ENCODE data around the gene ARHGEF37. TPM values are rescaled to one million over a fixed set of nuclear protein-coding genes. Genes with fewer than 3 reads are reported as not detected.

Gene ARHGEF37
- total RNA-seq, 1 donor from 2014 or later = 0.70 TPM

DNA sequence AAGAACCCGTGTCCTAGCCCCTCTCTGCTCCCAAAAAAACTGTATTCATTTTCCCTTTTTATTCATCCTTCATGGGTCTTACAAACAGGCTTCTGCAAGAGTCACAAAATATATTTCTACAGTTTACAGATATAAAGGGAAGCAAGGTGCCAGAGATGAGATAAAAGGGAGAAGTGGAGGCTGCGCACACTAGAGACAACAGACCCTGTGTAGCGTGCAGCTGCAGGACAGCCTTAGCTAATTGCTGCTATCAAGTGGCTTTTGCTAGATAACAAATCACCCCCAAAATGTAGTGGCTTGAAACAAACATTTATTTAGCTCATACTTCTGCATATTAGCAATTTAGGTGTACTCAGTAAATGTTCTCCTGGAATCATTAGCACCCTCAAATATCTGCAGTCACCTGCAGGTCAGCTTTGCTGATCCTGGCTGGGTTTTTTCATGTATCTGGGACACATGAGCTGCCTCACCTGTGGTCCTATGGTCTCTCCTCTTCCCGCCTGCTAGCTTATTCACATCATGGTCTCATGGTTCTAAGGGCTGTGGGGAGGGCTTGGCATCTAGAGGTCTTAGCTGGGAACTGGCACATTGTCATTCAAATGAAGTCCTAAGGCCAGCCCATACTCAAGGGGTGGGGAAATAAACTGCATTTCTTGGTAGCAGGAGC is 29.4 kb downstream of the ARHGEF37 start:
- intact Hi-C loops (cut with micrococcal nuclease) = no loop called here
- Mint-ChIP-seq H3K4me3 (no peak overlapping the region), H3K27ac (no peak overlapping the region), H3K4me1 (ENCODE audit: low read depth) (peaks cover 16% of the 10 kb centered on the region), H3K27me3 (ENCODE audit: insufficient read depth) (peaks cover 2% of the 10 kb centered on the region), H3K9me3 (no peaks in the 10 kb centered on the region), H3K36me3 (ENCODE audit: low read depth) (peaks cover 2% of the 10 kb centered on the region)
- no peak for DNase-seq (ENCODE audit: low spot score)

DNA sequence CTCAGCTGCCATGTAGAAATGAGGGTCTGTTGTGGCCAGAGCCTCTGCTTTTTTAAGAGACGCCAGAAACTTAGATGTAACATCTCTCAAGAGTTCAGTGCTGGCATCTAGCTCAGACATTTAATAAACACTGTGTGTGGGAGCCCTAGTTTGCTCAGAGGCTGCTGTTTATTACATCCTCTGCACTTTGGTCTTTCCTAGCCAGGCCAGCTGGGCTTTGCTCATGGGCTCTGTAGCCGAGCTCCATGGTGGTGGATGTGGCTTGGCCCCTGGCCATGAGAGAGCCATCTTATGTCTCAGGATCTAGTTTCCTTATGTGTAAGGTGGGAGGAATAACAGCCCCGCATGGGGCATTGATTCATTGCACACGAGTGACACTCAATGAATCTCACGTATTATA is 30.0 kb downstream of the ARHGEF37 start:
- peaks cover 2% of the 10 kb centered on the region for H3K36me3 Mint-ChIP-seq (ENCODE audit: low read depth)
- intact Hi-C loops (cut with micrococcal nuclease) = no loop called here
- no peaks in the 10 kb centered on the region for H3K9me3 Mint-ChIP-seq
- H3K27me3 Mint-ChIP-seq (ENCODE audit: insufficient read depth) = peaks cover 2% of the 10 kb centered on the region
- H3K4me3 Mint-ChIP-seq = no peak overlapping the region
- no peak overlapping the region for H3K27ac Mint-ChIP-seq
- H3K4me1 Mint-ChIP-seq (ENCODE audit: low read depth) = peaks cover 16% of the 10 kb centered on the region
- DNase-seq (ENCODE audit: low spot score) = no peak

DNA sequence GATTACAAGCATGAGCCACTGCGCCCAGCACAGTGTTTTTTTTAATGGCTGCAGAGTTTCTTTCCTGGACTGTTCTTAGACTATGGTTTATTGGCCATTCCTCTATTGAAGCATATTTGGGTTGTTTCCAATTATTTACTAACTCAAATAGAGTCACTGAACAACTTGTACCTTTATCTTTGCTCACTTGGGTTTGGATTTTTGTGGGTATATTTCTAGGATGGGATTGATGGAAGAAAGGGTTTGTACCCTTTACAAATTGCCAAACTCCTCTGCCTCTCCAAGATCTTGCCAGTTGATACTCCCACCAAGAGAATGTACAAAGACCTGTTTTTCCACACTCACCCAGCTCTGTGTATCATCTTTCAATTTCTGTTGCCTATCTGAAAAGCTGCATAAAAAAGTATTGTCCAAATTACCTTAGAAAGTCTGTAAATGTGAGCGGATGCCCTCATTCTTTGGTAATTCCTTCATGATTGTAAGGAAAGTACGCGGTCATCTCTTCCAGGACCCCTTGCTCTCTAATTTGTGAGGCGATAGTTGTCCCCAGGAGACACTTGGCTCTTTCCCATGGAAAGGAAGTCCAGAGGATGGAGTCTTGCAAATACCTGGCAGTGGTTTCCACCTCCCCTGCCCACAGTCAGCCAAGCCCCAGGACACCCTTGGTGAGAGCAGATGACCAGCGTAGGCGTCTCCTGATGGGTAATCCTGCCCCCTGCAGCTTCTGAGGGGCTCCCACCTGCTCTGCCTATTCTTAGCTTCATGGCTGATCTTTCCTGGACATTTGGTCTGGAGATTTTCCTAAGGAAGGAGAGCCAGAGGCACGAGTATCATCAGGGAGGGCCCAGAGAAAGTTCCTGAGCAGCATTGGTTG is 33.0 kb downstream of the ARHGEF37 start:
- intact Hi-C loops (cut with micrococcal nuclease) = no loop called here
- Mint-ChIP-seq H3K9me3 (no peaks in the 10 kb centered on the region), H3K36me3 (ENCODE audit: low read depth) (peaks cover 2% of the 10 kb centered on the region), H3K27ac (no peak overlapping the region), H3K4me1 (ENCODE audit: low read depth) (peaks cover 25% of the 10 kb centered on the region), H3K27me3 (ENCODE audit: insufficient read depth) (peaks cover 2% of the 10 kb centered on the region), H3K4me3 (no peak overlapping the region)
- no peak for DNase-seq (ENCODE audit: low spot score)

- intact Hi-C loops (cut with micrococcal nuclease) = loop anchor here (5.0 kb wide), 1 partner anchor 99 kb away; no protein-coding TSS in a partner anchor
These were observed 34.7 kb downstream of the ARHGEF37 start for GRCh38 chr5:149615976-149616375.

DNA sequence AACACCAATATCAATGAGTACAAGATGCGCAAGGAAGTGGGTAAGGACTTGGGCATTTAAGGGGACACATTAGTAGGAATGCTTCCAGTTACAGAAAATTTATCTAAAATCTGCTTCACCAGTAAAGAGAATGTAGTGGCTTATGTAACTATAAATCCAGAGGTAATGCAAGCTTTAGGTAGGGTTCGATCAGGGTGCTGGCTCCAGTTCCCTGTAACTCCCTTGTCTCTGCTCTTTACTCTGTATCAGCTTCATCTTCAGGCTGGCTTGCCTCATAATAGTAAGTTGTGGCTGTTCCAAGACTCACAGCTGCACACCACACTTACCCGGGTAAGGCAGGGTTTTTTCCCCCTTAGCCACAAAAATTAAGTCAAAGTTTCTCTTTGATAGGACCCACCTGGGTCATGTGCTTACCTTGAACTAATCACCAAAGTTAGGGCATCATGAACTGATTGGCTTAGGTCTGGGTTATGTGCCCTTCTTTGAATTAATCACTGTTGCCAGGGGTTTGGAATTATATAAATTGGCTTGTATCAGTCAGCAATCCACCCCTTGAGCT is 35.5 kb downstream of the ARHGEF37 start:
- H3K9me3 Mint-ChIP-seq = no peaks in the 10 kb centered on the region
- no peak for DNase-seq (ENCODE audit: low spot score)
- no peak overlapping the region for H3K27ac Mint-ChIP-seq
- no peak overlapping the region for H3K4me3 Mint-ChIP-seq
- peaks cover 2% of the 10 kb centered on the region for H3K27me3 Mint-ChIP-seq (ENCODE audit: insufficient read depth)
- peaks cover 25% of the 10 kb centered on the region for H3K4me1 Mint-ChIP-seq (ENCODE audit: low read depth)
- H3K36me3 Mint-ChIP-seq (ENCODE audit: low read depth) = no peaks in the 10 kb centered on the region
- intact Hi-C loops (cut with micrococcal nuclease) = loop anchor here (5.0 kb wide), 1 partner anchor 100 kb away; no protein-coding TSS in a partner anchor

More at GRCh38 chr5:149615976-149616375, 34.7 kb downstream of the ARHGEF37 start:
- Mint-ChIP-seq H3K4me1 (ENCODE audit: low read depth) (peaks cover 25% of the 10 kb centered on the region), H3K36me3 (ENCODE audit: low read depth) (no peaks in the 10 kb centered on the region), H3K4me3 (no peak overlapping the region), H3K9me3 (no peaks in the 10 kb centered on the region), H3K27me3 (ENCODE audit: insufficient read depth) (peaks cover 2% of the 10 kb centered on the region), H3K27ac (no peak overlapping the region)
- no peak for DNase-seq (ENCODE audit: low spot score)

DNA sequence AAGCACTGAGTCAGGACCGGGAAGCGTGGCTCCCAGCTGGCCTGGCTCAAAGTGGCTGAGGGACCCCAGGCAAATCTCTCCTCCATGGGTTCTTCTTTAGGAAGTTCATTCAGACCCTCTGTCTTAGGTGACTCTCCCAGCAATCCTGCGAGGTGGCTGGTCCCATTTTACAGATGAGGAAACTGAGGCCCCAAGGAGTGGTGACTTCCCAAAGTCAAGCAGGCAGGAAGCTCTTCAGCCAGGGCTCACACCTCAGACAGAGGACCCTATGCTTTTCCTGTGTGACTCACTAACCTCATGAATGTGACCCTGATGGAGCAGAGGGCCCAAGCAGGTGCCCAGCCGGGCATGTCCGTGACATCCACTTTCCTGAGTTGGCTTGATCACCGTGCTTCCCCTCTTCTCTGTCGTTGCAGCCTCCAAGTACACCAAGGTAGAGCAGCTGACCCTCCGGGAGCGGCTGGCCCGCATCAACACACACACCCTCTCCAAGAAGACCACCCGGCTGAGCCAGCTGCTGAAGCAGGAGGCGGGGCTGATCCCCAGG is 36.5 kb downstream of the ARHGEF37 start:
- Mint-ChIP-seq H3K27ac (no peak overlapping the region), H3K4me1 (ENCODE audit: low read depth) (peaks cover 25% of the 10 kb centered on the region), H3K27me3 (ENCODE audit: insufficient read depth) (peaks cover 2% of the 10 kb centered on the region), H3K4me3 (no peak overlapping the region), H3K9me3 (no peaks in the 10 kb centered on the region), H3K36me3 (ENCODE audit: low read depth) (no peaks in the 10 kb centered on the region)
- no peak for DNase-seq (ENCODE audit: low spot score)
- intact Hi-C loops (cut with micrococcal nuclease) = loop anchor here (2.0 to 5.0 kb wide), 2 partner anchors 101 to 175 kb away; no protein-coding TSS in a partner anchor

DNA sequence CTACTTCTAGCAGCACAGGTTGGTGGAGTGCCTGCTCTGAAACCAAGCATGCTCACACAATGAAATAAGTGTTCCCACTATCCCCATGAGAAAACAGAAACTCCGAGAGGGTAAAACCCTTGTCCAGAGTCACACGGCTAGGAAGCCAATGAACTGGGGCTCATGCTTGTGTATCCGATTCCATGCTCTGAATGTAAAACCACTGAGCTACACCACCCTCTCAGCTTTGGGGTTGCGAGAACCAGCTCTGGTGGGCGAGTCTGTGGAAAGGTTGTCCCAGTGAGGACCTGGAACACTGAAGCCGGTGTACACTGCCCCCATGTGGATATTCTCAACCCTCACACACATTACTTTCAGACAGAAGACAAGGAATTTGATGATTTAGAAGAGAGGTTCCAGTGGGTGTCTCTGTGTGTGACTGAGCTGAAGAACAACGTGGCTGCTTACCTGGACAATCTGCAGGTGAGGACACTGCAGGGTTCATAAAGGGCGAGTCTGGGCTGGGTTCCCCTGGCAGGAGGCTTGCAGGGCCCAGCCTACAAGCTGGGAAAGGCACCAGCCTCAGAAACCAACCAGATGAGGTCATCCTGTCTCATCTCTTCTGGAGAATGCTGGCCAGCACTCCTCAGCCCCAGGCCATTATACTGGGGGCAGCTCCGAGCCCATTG is 37.4 kb downstream of the ARHGEF37 start:
- no peaks in the 10 kb centered on the region for H3K27me3 Mint-ChIP-seq (ENCODE audit: insufficient read depth)
- H3K9me3 Mint-ChIP-seq = no peaks in the 10 kb centered on the region
- H3K36me3 Mint-ChIP-seq (ENCODE audit: low read depth) = no peaks in the 10 kb centered on the region
- no peak overlapping the region for H3K27ac Mint-ChIP-seq
- H3K4me1 Mint-ChIP-seq (ENCODE audit: low read depth) = peaks cover 25% of the 10 kb centered on the region
- intact Hi-C loops (cut with micrococcal nuclease) = loop anchor here (2.0 to 5.0 kb wide), 2 partner anchors 101 to 176 kb away; no protein-coding TSS in a partner anchor
- DNase-seq (ENCODE audit: low spot score) = no peak
- H3K4me3 Mint-ChIP-seq = no peak overlapping the region

DNA sequence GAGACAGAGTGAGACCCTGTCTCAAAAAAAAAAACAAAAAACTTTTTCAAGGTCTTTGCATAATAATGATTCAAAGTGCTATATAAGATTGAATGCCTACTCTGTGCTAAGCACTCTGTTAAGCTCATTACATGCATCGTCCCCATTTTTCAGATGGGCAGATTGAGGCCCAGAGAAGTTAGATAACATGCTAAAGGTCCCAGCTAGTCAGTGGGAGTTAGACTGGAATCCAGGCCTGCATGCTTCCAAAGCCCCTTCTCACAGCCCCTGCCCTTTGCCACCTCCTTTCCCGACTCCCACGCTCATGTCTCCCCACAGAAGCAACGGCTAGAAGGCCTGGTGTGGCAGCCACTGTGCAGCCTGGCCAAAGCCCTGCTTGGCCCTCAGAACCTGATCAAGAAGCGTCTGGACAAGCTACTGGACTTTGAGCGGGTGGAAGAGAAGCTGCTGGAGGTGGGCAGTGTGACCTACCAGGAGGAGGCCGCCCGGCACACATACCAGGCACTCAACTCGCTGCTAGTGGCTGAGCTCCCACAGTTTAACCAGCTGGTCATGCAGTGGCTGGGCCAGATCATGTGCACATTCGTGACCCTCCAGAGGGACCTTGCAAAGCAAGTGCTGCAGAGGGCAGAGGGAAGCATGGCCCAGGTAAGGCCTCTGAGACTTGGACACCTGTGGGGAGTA is 40.3 kb downstream of the ARHGEF37 start:
- intact Hi-C loops (cut with micrococcal nuclease) = no loop called here

GRCh38 chr5:149622466-149622865 is 41.2 kb downstream of the ARHGEF37 start:
- intact Hi-C loops (cut with micrococcal nuclease) = no loop called here
- H3K4me1 Mint-ChIP-seq (ENCODE audit: low read depth) = peaks cover 7% of the 10 kb centered on the region

More for the DNA sequence above, 40.3 kb downstream of the ARHGEF37 start:
- Mint-ChIP-seq H3K36me3 (ENCODE audit: low read depth) (no peaks in the 10 kb centered on the region), H3K27ac (no peak overlapping the region), H3K4me1 (ENCODE audit: low read depth) (peaks cover 15% of the 10 kb centered on the region), H3K9me3 (no peaks in the 10 kb centered on the region), H3K27me3 (ENCODE audit: insufficient read depth) (no peaks in the 10 kb centered on the region), H3K4me3 (no peak overlapping the region)
- no peak for DNase-seq (ENCODE audit: low spot score)

DNA sequence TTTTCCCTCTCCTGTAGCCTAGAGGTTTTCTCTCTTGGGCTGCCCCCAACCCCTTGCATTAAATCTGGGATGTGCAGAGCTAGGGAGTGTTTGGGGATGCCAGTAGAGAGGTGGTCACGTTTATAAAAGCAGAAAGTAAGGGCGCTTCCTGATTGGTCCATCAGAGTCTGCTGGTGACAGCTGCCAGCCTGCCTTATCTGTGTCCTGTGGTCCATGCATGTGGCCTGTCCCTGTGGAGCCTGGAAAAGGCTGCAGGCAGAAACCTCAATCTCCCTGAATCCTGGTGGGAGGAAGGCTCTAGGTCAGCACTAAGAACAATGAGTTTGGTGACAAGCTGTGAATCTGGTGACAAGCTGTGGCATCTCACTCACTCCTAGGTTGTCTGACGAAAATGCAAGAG is 42.2 kb downstream of the ARHGEF37 start:
- DNase-seq (ENCODE audit: low spot score) = no peak
- Mint-ChIP-seq H3K4me3 (no peak overlapping the region), H3K9me3 (no peaks in the 10 kb centered on the region), H3K27me3 (ENCODE audit: insufficient read depth) (peaks cover 6% of the 10 kb centered on the region), H3K4me1 (ENCODE audit: low read depth) (peaks cover 7% of the 10 kb centered on the region), H3K27ac (no peak overlapping the region), H3K36me3 (ENCODE audit: low read depth) (no peaks in the 10 kb centered on the region)
- intact Hi-C loops (cut with micrococcal nuclease) = no loop called here

More at GRCh38 chr5:149622466-149622865, 41.2 kb downstream of the ARHGEF37 start:
- Mint-ChIP-seq H3K4me3 (no peak overlapping the region), H3K27me3 (ENCODE audit: insufficient read depth) (no peaks in the 10 kb centered on the region), H3K9me3 (no peaks in the 10 kb centered on the region), H3K36me3 (ENCODE audit: low read depth) (no peaks in the 10 kb centered on the region), H3K27ac (no peak overlapping the region)
- DNase-seq (ENCODE audit: low spot score) = no peak

- no peak for DNase-seq (ENCODE audit: low spot score)
- H3K4me1 Mint-ChIP-seq (ENCODE audit: low read depth) = peaks cover 3% of the 10 kb centered on the region
- intact Hi-C loops (cut with micrococcal nuclease) = no loop called here
- H3K9me3 Mint-ChIP-seq = no peaks in the 10 kb centered on the region
- no peak overlapping the region for H3K27ac Mint-ChIP-seq
- no peaks in the 10 kb centered on the region for H3K36me3 Mint-ChIP-seq (ENCODE audit: low read depth)
- H3K27me3 Mint-ChIP-seq (ENCODE audit: insufficient read depth) = peaks cover 6% of the 10 kb centered on the region
- no peak overlapping the region for H3K4me3 Mint-ChIP-seq
These were observed 45.8 kb downstream of the ARHGEF37 start for GRCh38 chr5:149627070-149627469.

- Mint-ChIP-seq H3K9me3 (no peaks in the 10 kb centered on the region), H3K27ac (no peak overlapping the region), H3K4me1 (ENCODE audit: low read depth) (peaks cover 15% of the 10 kb centered on the region), H3K4me3 (no peak overlapping the region), H3K27me3 (ENCODE audit: insufficient read depth) (peaks cover 6% of the 10 kb centered on the region), H3K36me3 (ENCODE audit: low read depth) (no peaks in the 10 kb centered on the region)
- no peak for DNase-seq (ENCODE audit: low spot score)
- intact Hi-C loops (cut with micrococcal nuclease) = no loop called here
These were observed 46.9 kb downstream of the ARHGEF37 start for GRCh38 chr5:149628221-149628620.

All from activated T-helper 1 cell treated with anti-CD3 and anti-CD28 coated beads, Interleukin-12 subunit alpha, Interleukin-12 subunit beta, Interleukin-2, Interleukin-4 antibody, amounts not matched to agents 30 ng/mL and 10 ng/mL and 1 ng/mL, durations not matched to agents 14 hours and 24 hours and 36 hours (primary cell).